COR-L47 (cell line): ENCODE results near the gene NSUN3.
"Not testable (repeated sequence)": the region's sequence is repeated elsewhere in the genome, so short reads cannot be mapped to it uniquely, and the experiment has no call there.

ENCODE experiments used
- DNase-seq: peaks from one replicate; lab custom pipeline; 2025; lab: John Stamatoyannopoulos, UW

The NSUN3 gene

GRCh38 chr3:94062513-94063404, at the start of gene NSUN3, which contains the start of gene DHFR2:
Gene NSUN3 (plus strand): TSS chr3:94063061. CDS start chr3:94063127, 66 bp downstream.
Gene DHFR2 (minus strand): TSS chr3:94062916. CDS start chr3:94061511, 1,405 bp downstream.
- peak; percentile 99 for DNase-seq

- DNase-seq = no peak
Measured at GRCh38 chr3:94015025-94015424, 47.8 kb upstream of the NSUN3 start.

- DNase-seq = no peak
Measured at GRCh38 chr3:94019659-94020058, 43.2 kb upstream of the NSUN3 start.

DNA sequence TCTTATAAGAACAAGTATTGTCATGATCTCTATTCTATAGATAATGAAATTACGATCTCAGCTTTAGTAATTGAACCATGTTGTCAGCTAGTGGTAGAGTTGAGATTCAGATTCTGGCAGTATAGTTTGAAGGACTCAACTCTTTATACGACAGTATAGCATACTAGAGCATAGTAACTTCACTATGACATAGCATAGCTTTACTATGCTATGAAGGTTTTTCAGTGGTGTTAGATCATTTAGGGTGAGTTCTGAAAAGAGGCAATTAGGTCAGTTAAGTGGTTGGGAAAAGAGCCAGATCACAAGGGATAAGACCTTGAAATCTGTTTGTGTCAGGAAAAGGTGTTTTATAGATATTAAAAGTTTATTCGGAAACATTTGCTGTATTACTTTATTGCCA, 42.6 kb upstream of the NSUN3 start:
- DNase-seq = no peak

- DNase-seq = no peak
Measured at GRCh38 chr3:94024385-94024784, 38.5 kb upstream of the NSUN3 start.

DNA sequence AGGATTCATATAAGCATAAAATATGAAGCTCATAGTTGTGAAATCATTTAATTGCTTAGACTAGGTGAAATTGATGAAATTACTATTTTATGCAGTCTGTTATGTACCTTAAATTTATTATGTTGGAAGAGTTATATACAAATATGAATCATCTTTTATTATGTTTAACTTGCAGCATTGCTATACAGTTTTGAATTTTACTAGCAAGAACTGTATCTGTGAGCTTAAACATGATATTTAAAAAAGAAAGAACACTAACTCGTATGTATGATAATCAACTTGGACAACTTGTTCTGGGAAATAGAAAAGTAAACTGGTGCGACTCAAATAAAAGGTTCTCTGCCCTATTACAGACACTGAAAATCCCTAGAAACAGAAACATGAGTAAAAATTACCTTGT, 36.2 kb upstream of the NSUN3 start:
- no peak for DNase-seq

DNA sequence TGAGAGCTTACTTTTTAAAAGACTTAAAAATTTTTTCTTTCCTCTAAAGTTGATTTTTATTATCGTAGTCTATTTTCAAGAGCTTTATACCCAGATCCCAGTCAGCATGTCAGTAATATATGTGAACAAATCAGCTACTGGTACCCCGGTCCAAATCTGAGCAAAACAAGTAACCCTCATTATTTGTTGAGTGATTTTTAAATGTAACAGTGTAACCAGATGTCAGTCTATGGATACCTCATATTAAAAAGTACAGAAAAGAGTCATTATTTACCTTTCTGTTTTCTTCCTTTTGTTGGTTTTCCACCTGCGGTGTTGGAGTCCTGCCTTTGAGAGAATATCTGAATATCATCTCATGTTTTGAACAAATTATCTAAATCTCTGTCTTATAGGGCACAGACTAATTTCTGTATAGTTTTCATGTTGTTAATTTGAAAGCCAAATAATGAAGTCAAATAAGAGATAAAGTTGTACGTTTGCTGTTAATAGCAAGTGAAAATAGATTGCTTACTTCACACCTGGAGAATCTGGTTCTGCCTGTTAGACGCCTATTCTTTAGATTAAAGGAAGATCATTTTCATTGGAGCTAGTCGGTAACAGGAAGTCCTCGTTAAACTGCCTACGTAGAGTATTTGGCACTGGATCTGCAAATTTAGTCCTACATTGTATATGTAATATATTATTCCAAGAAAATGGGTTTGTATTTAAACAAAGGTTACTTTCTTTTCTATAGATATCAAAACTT, 34.6 kb upstream of the NSUN3 start, which contains the start of gene STX19:
Gene STX19, minus strand, starts transcription at position 505 of the 745 bp plus-strand sequence. CDS start 13,328 bp downstream, outside the sequence.
- DNase-seq = peak; percentile 68

DNA sequence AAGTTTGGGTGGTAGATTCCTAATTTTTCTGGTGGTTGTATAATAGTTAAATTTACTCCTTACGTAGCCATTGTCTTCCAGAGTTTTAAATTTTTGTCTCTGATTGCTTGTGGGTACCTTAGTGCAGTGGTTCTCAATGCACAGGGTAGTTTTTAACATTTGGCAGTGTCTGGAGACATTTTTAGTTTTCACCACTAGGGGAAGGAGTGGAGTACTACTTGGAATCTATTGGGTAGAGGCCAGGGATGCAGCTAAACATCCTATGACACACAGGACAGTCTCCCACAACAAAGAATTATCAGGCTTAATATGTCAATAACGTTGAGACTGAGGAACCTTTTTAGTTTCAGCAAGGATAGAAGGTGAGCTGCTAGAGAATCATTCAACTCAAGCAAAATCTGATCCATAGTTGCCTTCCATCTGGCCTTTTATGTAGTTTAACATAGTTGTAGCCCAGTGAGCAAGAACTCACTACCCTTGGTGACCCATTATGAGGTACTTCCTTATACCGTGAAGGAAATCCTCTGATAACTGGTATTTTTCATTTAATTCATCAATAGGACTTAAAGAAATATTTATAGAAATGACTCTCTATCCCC, 25.9 kb upstream of the NSUN3 start:
- peak; percentile 23 for DNase-seq

GRCh38 chr3:94043285-94043684, 19.6 kb upstream of the NSUN3 start:
- DNase-seq = no peak

GRCh38 chr3:94044100-94044936, 18.5 kb upstream of the NSUN3 start:
- DNase-seq = not testable (repeated sequence)

DNA sequence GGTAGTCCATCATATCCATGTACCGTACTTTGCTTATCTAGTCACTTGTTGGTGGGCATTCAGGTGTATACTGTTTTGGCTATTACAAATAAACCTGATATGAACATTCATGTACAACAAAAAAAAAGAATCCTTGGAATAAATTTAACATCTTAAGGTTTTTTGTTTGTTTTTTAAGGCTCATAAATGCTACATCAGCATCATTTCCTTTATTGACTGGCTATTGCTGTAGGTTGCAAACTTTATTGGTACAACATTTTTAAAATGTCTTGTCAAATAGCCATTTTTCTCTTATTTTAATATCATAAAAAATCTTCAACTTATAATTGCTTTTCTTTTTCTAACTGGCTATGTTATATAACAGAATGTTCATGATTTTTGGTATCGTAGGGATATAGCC, 16.3 kb upstream of the NSUN3 start:
- no peak for DNase-seq

GRCh38 chr3:94049267-94049666, 13.6 kb upstream of the NSUN3 start:
- no peak for DNase-seq

GRCh38 chr3:94050546-94050945, 12.3 kb upstream of the NSUN3 start:
- no peak for DNase-seq

- no peak for DNase-seq
Measured at GRCh38 chr3:94061297-94061696, 1.6 kb upstream of the NSUN3 start.

- DNase-seq = no peak
Measured at GRCh38 chr3:94063496-94064119, 747 bp downstream of the NSUN3 start.

- DNase-seq = no peak
Measured at GRCh38 chr3:94064243-94064860, 1.5 kb downstream of the NSUN3 start.

DNA sequence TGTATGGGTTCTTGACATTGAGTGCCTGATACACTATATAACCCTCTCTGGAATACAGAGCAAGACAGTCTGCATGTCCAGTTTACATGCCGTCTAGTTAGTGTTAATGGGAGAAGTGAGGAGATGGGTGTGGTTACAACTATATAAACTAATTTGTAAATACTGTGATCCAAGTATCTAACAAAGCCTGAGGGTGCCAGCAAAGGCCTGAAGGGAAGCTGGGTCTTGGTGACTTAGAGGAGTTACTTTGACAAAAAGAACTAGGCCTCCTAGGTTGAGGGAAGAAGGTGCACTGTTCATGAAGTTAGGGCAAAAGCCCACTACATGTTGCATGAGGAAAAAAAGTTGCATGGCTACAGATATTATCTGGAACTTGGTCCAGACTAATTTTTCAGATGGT, 2.3 kb downstream of the NSUN3 start:
- DNase-seq = no peak

GRCh38 chr3:94065819-94066480, 3.1 kb downstream of the NSUN3 start:
- DNase-seq = no peak

- no peak for DNase-seq
Measured at GRCh38 chr3:94066506-94067500, 3.9 kb downstream of the NSUN3 start.
